ENCODE data around the gene ORC3. TPM values are rescaled to one million over a fixed set of nuclear protein-coding genes. Genes with fewer than 3 reads are reported as not detected.

Gene ORC3
- total and polyA plus RNA-seq, 2 of the 4 experiments (the other 2 are of a cell fraction), result 22.3 to 30.6 TPM

GRCh38 chr6:87705070-87705691, 115.2 kb downstream of the ORC3 start:
- BruUV-seq (replicated peaks), result no TSS peak
- H3K18ac ChIP-seq (ENCODE audit: low read depth, low read length), result peak overlapping the region; percentile 39
- CTCF ChIA-PET, result no interaction called here
- H3K27me3 ChIP-seq (ENCODE audit: control insufficient read depth, insufficient read depth, low read length), result no peaks in the 10 kb centered on the region
- 0 out of 2 replicates have a peak, but pooled peaks cover 8% of the 10 kb centered on the region for H3K9me1 ChIP-seq (ENCODE audit: insufficient read depth, low read length)
- peak overlapping the region; percentile 96 for H2BK5ac ChIP-seq (ENCODE audit: low read depth, low read length, poor library complexity, severe bottlenecking)
- H3K4ac ChIP-seq (ENCODE audit: low read depth, low read length), result peak overlapping the region; percentile 87
- peak overlapping the region; percentile 89; the same call in 1 of the 2 replicates for H3K27ac ChIP-seq (ENCODE audit: insufficient read depth, low read length)
- H3K4me1 ChIP-seq (ENCODE audit: control insufficient read depth, insufficient read depth, low read length), result peaks cover 9% of the 10 kb centered on the region
- 0 out of 2 replicates have a peak overlapping the region, but pooled peaks have one; percentile 15 for H2AK5ac ChIP-seq (ENCODE audit: low read depth, low read length)
- no peaks in the 10 kb centered on the region for H3K36me3 ChIP-seq (ENCODE audit: control insufficient read depth, insufficient read depth, low read length)
- POLR2A ChIA-PET (ENCODE audit: unreplicated experiment), result no interaction called here
- peak overlapping the region; percentile 42; the same call in 1 of the 2 replicates for H3K9ac ChIP-seq (ENCODE audit: low read depth, low read length)
- H2BK120ac ChIP-seq (ENCODE audit: low read depth, low read length), result peak overlapping the region; percentile 78
- H4K20me1 ChIP-seq (ENCODE audit: insufficient read depth, low read length), result peaks cover 13% of the 10 kb centered on the region
- peak overlapping the region; percentile 53 for H4K91ac ChIP-seq (ENCODE audit: insufficient read depth, low read depth, low read length)
- peak overlapping the region; percentile 70 for H2BK20ac ChIP-seq (ENCODE audit: low read depth, low read length)
- peak overlapping the region; percentile 75 for H2AFZ ChIP-seq (replicated peaks; ENCODE audit: low read length, poor library complexity)
- DNase-seq (peak; percentile 80), ATAC-seq (ENCODE audit: low read depth) (0 out of 2 replicates have a peak, but pooled peaks have one; percentile 4)
- peak overlapping the region; percentile 20; the same call in 1 of the 2 replicates for H3K4me2 ChIP-seq (ENCODE audit: low read depth, low read length)
- in situ Hi-C loops (cut with MboI; ENCODE audit: low sequenced_read_pairs), result no loop called here
- peak overlapping the region; percentile 1 for H3K56ac ChIP-seq (ENCODE audit: extremely low read depth, insufficient read depth, low read length)
- H3K4me3 ChIP-seq (ENCODE audit: insufficient read depth, low read depth, low read length), result no peak overlapping the region
- peak overlapping the region; percentile 62 for H4K5ac ChIP-seq (ENCODE audit: low read depth, low read length)
- 92% methylated on average over 1 of the region's 4 CpGs; no CpG with 5 or more reads in 1 of the 2 experiments for WGBS, 2 experiments (ENCODE audit: extremely low coverage in 2 of 2, insufficient read length in 1 of 2)
- dilution Hi-C loops (cut with HindIII; ENCODE audit: low sequenced_read_pairs, unreplicated experiment), result no loop called here
- H2BK15ac ChIP-seq (ENCODE audit: low read depth, low read length), result peak overlapping the region; percentile 47; the same call in 1 of the 3 replicates
- H3K9me3 ChIP-seq (ENCODE audit: control insufficient read depth, insufficient read depth, low read length), result no peaks in the 10 kb centered on the region
- peak overlapping the region; percentile 85; the same call in 1 of the 2 replicates for H3K23ac ChIP-seq (ENCODE audit: low read depth, low read length)
- intact Hi-C loops (cut with micrococcal nuclease), result loop anchor here (10.0 kb wide), 1 partner anchor 460 kb away; the partner anchor contains the start of gene CNR1
- H3K79me1 ChIP-seq (ENCODE audit: low read depth in 1 of 2, low read length in 2 of 2), result peaks cover 0 to 8% of the 10 kb centered on the region in 2 experiments; a peak in 1 of 4 replicates
- H2AK9ac ChIP-seq (replicated peaks; ENCODE audit: low read depth, low read length, poor library complexity), result no peak overlapping the region
- H4K8ac ChIP-seq (ENCODE audit: low read depth in 2 of 2, low read length in 2 of 2), result peak overlapping the region in 1 of 2 experiments; percentile 62; a peak in 3 of 4 replicates
- 0 out of 2 replicates have a peak overlapping the region, but pooled peaks have one; percentile 3 for H3K14ac ChIP-seq (replicated peaks; ENCODE audit: low read depth, low read length)
- TF ChIP-seq NFE2L2 (IDR thresholded peaks at IDR 0.05; ENCODE audit: low read depth, low read length), result no peak
- no peak for TF ChIP-seq SMC3 (IDR thresholded peaks at IDR 0.05; ENCODE audit: low read depth, low read length)
- peak; percentile 69; the same call in 1 of the 2 replicates for TF ChIP-seq MAFK (IDR thresholded peaks at IDR 0.05; ENCODE audit: low read depth, low read length)
- peak; percentile 18; the same call in 1 of the 2 replicates for TF ChIP-seq RAD21 (IDR thresholded peaks at IDR 0.05; ENCODE audit: low read length)
- no peak for TF ChIP-seq USF2 (IDR thresholded peaks at IDR 0.05; ENCODE audit: low read depth, low read length)
- TF ChIP-seq BHLHE40 (IDR thresholded peaks at IDR 0.05; ENCODE audit: low read depth, low read length), result 0 out of 2 replicates have a peak, but pooled peaks have one; percentile 21
- no peak for TF ChIP-seq ELK1 (IDR thresholded peaks at IDR 0.05; ENCODE audit: borderline replicate concordance, low read depth, low read length)
- TF ChIP-seq MXI1 (IDR thresholded peaks at IDR 0.05; ENCODE audit: borderline replicate concordance, low read depth, low read length), result no peak
- TF ChIP-seq MAZ (IDR thresholded peaks at IDR 0.05; ENCODE audit: borderline replicate concordance, low read depth, low read length), result no peak
- TF ChIP-seq RCOR1 (IDR thresholded peaks at IDR 0.05; ENCODE audit: insufficient replicate concordance, low read length), result peak; percentile 84
- TF ChIP-seq CHD1 (IDR thresholded peaks at IDR 0.05; ENCODE audit: low read depth, low read length), result no peak
- no peak for TF ChIP-seq CTCF (conservative IDR thresholded peaks at IDR 0.05; ENCODE audit: low read depth, low read length)
- TF ChIP-seq RFX5 (IDR thresholded peaks at IDR 0.05; ENCODE audit: low read depth, low read length), result no peak
- TF ChIP-seq POLR2A (IDR thresholded peaks at IDR 0.05; ENCODE audit: low read depth, low read length), result no peak

Measured in IMR-90 (cell line).